Smooth muscle cell (in vitro differentiated cells): ENCODE data around the gene P2RY12. TPM values are rescaled to one million over a fixed set of nuclear protein-coding genes. Genes with fewer than 3 reads are reported as not detected.

Experiments used
- DNase-seq: peaks from one replicate; lab custom pipeline; 2025; ENCODE audit not compliant: unreplicated experiment; lab: John Stamatoyannopoulos, UW
- H2AFZ ChIP-seq: fragments of 200-600 bp; sonication (generic); 2 replicates; pipeline ENCODE4 v1.6.0; 2016; ENCODE audit warnings: antibody characterized with exemption, low read depth, mild to moderate bottlenecking
- H3F3A ChIP-seq: fragments of 200-600 bp; sonication (generic); 2 replicates; pipeline ENCODE4 v1.6.0; 2017; ENCODE audit warnings: antibody characterized with exemption, low read depth
- H3K27ac ChIP-seq: fragments of 200-600 bp; sonication (generic); 2 replicates; pipeline ENCODE4 v1.5.1; 2016; ENCODE audit warnings: low read depth, mild to moderate bottlenecking
- H3K27me3 ChIP-seq: fragments of 200-600 bp; sonication (generic); 2 replicates; pipeline ENCODE4 v1.6.1; 2016; ENCODE audit warnings: low read depth, mild to moderate bottlenecking
- H3K36me3 ChIP-seq: fragments of 200-600 bp; sonication (generic); 2 replicates; pipeline ENCODE4 v1.5.1; 2016; ENCODE audit warnings: low read depth
- H3K4me1 ChIP-seq: fragments of 200-600 bp; sonication (generic); 2 replicates; pipeline ENCODE4 v1.5.1; 2016; ENCODE audit warnings: low read depth
- H3K4me2 ChIP-seq: fragments of 200-600 bp; sonication (generic); 2 replicates; pipeline ENCODE4 v1.6.0; 2016; ENCODE audit warnings: mild to moderate bottlenecking
- H3K4me3 ChIP-seq: fragments of 200-600 bp; sonication (generic); 2 replicates; pipeline ENCODE4 v1.5.1; 2016; ENCODE audit warnings: mild to moderate bottlenecking
- H3K79me2 ChIP-seq: fragments of 200-600 bp; sonication (generic); 2 replicates; pipeline ENCODE4 v1.6.0; 2016; ENCODE audit warnings: low read depth, mild to moderate bottlenecking
- H3K9ac ChIP-seq: fragments of 200-600 bp; sonication (generic); 2 replicates; pipeline ENCODE4 v1.6.0; 2016; ENCODE audit warnings: low read depth
- H3K9me3 ChIP-seq: fragments of 200-600 bp; sonication (generic); replicated peaks from 2 replicates; pipeline ENCODE4 v1.5.1; 2016; ENCODE audit warnings: low read depth
- H4K20me1 ChIP-seq: fragments of 200-600 bp; sonication (generic); 2 replicates; pipeline ENCODE4 v1.6.0; 2016; ENCODE audit warnings: low read depth
- WGBS: methylation state at CpG from one replicate; pipeline ENCODE4 v1.1.7; 2016; ENCODE audit warnings: low lambda C conversion rate; 5-methylcytosine and 5-hydroxymethylcytosine counted together
- polyA plus RNA-seq: library from polyadenylated mRNA; unstranded; fragments of >200 nt; fragmentation: Nextera tagmentation; extraction: Ambion mirVana; gene quantifications from 2 replicates; pipeline ENCODE4 v1.2.1, GENCODE V29; 2016
- total RNA-seq: library from RNA; depleted of rRNA; stranded (reverse); fragments of >200 nt; gene quantifications from 2 replicates; pipeline ENCODE4 v1.2.3, GENCODE V29; 2014
- TF ChIP-seq, protein P1 (sequence below): fragments of 200-600 bp; sonication (generic); IDR thresholded peaks from 2 replicates; pipeline ENCODE4 v1.5.1; 2017; ENCODE audit warnings: borderline replicate concordance, mild to moderate bottlenecking, antibody characterized with exemption; ENCODE audit not compliant: insufficient read depth, poor library complexity, severe bottlenecking

The P2RY12 gene
- total and polyA plus RNA-seq, 2 experiments from 2014 or later: not detected

DNA sequence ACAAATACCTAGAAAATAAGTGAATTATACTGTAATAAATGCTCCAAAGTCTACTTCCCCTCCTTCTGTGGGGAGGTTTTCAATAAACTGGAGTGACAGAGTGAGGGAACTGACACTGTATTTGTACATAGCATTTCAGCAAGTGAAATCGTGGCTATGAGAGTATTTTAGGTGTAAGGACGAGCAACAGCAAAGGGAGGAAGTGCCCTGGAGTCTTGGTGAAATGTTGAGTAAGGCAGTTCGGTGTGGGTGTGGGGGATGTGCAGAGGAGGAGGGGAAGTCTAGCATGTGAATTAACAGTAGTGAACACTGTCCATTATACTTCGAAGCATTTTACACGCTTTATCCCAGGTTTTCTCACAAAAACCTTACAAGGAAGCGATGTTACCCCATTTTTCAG lies 37.1 kb downstream of the P2RY12 start:
- H3K4me1 ChIP-seq: no peaks in the 10 kb centered on the region
- no peak overlapping the region for H2AFZ ChIP-seq
- H3K79me2 ChIP-seq: no peaks in the 10 kb centered on the region
- H3K4me3 ChIP-seq: no peak overlapping the region
- TF ChIP-seq, protein P1, sequence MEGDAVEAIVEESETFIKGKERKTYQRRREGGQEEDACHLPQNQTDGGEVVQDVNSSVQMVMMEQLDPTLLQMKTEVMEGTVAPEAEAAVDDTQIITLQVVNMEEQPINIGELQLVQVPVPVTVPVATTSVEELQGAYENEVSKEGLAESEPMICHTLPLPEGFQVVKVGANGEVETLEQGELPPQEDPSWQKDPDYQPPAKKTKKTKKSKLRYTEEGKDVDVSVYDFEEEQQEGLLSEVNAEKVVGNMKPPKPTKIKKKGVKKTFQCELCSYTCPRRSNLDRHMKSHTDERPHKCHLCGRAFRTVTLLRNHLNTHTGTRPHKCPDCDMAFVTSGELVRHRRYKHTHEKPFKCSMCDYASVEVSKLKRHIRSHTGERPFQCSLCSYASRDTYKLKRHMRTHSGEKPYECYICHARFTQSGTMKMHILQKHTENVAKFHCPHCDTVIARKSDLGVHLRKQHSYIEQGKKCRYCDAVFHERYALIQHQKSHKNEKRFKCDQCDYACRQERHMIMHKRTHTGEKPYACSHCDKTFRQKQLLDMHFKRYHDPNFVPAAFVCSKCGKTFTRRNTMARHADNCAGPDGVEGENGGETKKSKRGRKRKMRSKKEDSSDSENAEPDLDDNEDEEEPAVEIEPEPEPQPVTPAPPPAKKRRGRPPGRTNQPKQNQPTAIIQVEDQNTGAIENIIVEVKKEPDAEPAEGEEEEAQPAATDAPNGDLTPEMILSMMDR: no peak
- no peaks in the 10 kb centered on the region for H3K27me3 ChIP-seq
- no peaks in the 10 kb centered on the region for H3K36me3 ChIP-seq
- no peaks in the 10 kb centered on the region for H3F3A ChIP-seq
- H3K4me2 ChIP-seq: no peak overlapping the region
- H4K20me1 ChIP-seq: no peaks in the 10 kb centered on the region
- H3K9me3 ChIP-seq: no peaks in the 10 kb centered on the region
- no peak overlapping the region for H3K27ac ChIP-seq
- DNase-seq: no peak
- WGBS: 73% methylated on average over 6 of the region's 6 CpGs
- H3K9ac ChIP-seq: no peak overlapping the region

DNA sequence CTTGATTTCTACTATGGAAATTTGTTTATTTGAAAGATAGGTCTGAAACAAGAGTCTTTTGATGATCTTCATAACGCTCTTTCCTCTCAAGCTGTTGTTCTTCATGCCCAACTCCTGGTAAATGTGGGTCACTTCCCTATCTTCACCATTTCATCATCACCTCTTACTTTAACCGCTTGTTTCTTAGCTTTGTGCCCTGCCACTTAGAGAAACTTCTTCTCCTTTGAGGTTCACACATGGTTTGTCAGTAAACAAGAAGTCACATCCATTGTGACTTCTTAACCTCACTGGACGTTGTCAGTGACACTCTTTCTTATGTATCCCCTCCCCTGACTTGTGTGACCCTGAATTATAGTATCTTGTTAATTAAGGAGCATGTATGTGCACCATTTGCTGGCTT lies 38.3 kb downstream of the P2RY12 start:
- H3K4me2 ChIP-seq: no peak overlapping the region

DNA sequence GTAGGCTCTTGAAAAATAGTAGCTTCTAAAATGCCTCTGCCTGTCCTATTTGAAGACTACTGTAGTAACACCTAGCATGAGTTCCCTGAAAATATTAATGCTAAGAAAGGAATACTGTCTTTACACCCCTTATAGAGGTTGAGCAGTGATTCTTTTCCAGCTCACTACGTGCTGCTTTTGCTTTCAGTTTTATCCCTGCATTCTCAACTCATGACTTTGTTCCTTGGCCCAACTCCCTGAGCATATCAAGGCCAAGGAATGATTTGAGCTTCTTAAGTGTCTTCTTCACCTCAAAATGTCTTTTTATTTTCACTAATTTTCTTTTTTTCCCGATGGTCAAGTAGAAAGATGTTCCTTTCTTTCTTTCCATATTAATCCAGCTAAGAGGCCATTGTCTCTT lies 38.7 kb downstream of the P2RY12 start:
- H3K36me3 ChIP-seq: no peaks in the 10 kb centered on the region
- H3K79me2 ChIP-seq: no peaks in the 10 kb centered on the region
- H3K9ac ChIP-seq: no peak overlapping the region
- H3K4me3 ChIP-seq: no peak overlapping the region
- TF ChIP-seq, protein P1: no peak
- no peaks in the 10 kb centered on the region for H4K20me1 ChIP-seq
- no peak overlapping the region for H3K4me2 ChIP-seq
- H3K27me3 ChIP-seq: no peaks in the 10 kb centered on the region
- DNase-seq: no peak
- 88% methylated on average over 2 of the region's 2 CpGs for WGBS
- H3K27ac ChIP-seq: no peak overlapping the region
- H3K9me3 ChIP-seq: no peaks in the 10 kb centered on the region
- H3F3A ChIP-seq: no peaks in the 10 kb centered on the region
- no peak overlapping the region for H2AFZ ChIP-seq
- H3K4me1 ChIP-seq: no peaks in the 10 kb centered on the region

More for the DNA sequence above, 38.3 kb downstream of the P2RY12 start:
- no peaks in the 10 kb centered on the region for H3K79me2 ChIP-seq
- H3K4me1 ChIP-seq: no peaks in the 10 kb centered on the region
- no peak overlapping the region for H3K4me3 ChIP-seq
- H3K27me3 ChIP-seq: no peaks in the 10 kb centered on the region
- H4K20me1 ChIP-seq: no peaks in the 10 kb centered on the region
- no peaks in the 10 kb centered on the region for H3F3A ChIP-seq
- H3K9ac ChIP-seq: no peak overlapping the region
- no peaks in the 10 kb centered on the region for H3K9me3 ChIP-seq
- H3K27ac ChIP-seq: no peak overlapping the region
- no peaks in the 10 kb centered on the region for H3K36me3 ChIP-seq
- no peak for DNase-seq
- no peak overlapping the region for H2AFZ ChIP-seq
- TF ChIP-seq, protein P1: no peak
- WGBS: 98% methylated on average over 3 of the region's 3 CpGs

DNA sequence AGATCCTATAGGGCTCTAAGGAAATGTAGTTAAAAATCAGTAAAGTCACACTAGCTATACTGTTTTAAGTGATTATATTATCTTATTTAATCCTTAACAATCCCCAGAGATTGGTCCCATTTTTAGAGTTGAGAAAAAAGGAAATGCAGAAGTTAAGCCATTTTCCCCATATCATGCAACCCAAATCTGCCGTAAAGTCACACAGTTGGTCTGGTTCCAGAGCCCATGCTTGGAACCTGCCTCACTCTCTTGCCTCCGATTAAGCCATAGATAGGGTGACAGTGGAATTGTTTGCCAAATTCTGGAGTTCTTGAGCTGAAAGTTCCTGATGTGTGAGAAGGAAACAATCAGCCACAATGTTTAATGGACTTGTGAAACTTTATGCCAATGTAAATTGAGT lies 52.9 kb downstream of the P2RY12 start:
- no peaks in the 10 kb centered on the region for H3K79me2 ChIP-seq
- WGBS: 69% methylated on average over 2 of the region's 2 CpGs
- H3K4me2 ChIP-seq: no peak overlapping the region
- no peaks in the 10 kb centered on the region for H3K36me3 ChIP-seq
- no peak overlapping the region for H3K4me3 ChIP-seq
- H4K20me1 ChIP-seq: no peaks in the 10 kb centered on the region
- no peaks in the 10 kb centered on the region for H3F3A ChIP-seq
- H3K9me3 ChIP-seq: no peaks in the 10 kb centered on the region
- no peaks in the 10 kb centered on the region for H3K27me3 ChIP-seq
- no peak for DNase-seq
- no peak overlapping the region for H2AFZ ChIP-seq
- H3K4me1 ChIP-seq: no peaks in the 10 kb centered on the region
- TF ChIP-seq, protein P1: no peak
- H3K27ac ChIP-seq: no peak overlapping the region
- no peak overlapping the region for H3K9ac ChIP-seq
